Small intestine (tissue), 7 donors: Measurements from ENCODE around the gene YWHAE. TPM values are rescaled to one million over a fixed set of nuclear protein-coding genes. Genes with fewer than 3 reads are reported as not detected.
"Not testable (repeated sequence)": the region's sequence is repeated elsewhere in the genome, so short reads cannot be mapped to it uniquely, and the experiment has no call there.

Experiments used
- DNase-seq, 2 donors: peaks; one replicate each; pipeline versions ENCODE4 v3.0.0 to v3.0.0-alpha.2; 2013
- FAIRE-seq: peaks from 2 replicates; lab custom pipeline; 2012; peaks lifted over from hg19 to GRCh38; lab: Jason Lieb, UNC
- H3K27ac ChIP-seq, 3 donors: one replicate each; pipeline ENCODE4 v1.5.1; 2013; ENCODE audit warnings: low read length in 2 of 3, mild to moderate bottlenecking in 2 of 3, control low read depth in 1 of 3, inconsistent platforms in 1 of 3, low read depth in 1 of 3, moderate library complexity in 1 of 3
- H3K27me3 ChIP-seq, 3 donors: one replicate each; pipeline ENCODE4 v1.6.1; 2013; ENCODE audit warnings: low read length in 3 of 3, inconsistent platforms in 1 of 3; ENCODE audit not compliant: control insufficient read depth in 3 of 3, insufficient read depth in 3 of 3
- H3K36me3 ChIP-seq, 3 donors: one replicate each; pipeline ENCODE4 v1.6.1; 2013; ENCODE audit warnings: low read length in 3 of 3, inconsistent platforms in 1 of 3, low read depth in 1 of 3, mild to moderate bottlenecking in 1 of 3, moderate library complexity in 1 of 3; ENCODE audit not compliant: control insufficient read depth in 3 of 3, insufficient read depth in 2 of 3
- H3K4me1 ChIP-seq, 3 donors: one replicate each; pipeline ENCODE4 v1.6.1; 2013; ENCODE audit warnings: low read length in 2 of 3, inconsistent platforms in 1 of 3, low read depth in 1 of 3, mild to moderate bottlenecking in 1 of 3, moderate library complexity in 1 of 3; ENCODE audit not compliant: control insufficient read depth in 3 of 3, insufficient read depth in 2 of 3
- H3K4me3 ChIP-seq, 3 donors: one replicate each; pipeline ENCODE4 v1.5.1; 2013; ENCODE audit warnings: low read length in 3 of 3, control low read depth in 1 of 3, inconsistent platforms in 1 of 3, low read depth in 1 of 3, mild to moderate bottlenecking in 1 of 3, moderate library complexity in 1 of 3
- H3K9me3 ChIP-seq, 2 donors: one replicate each; pipeline ENCODE4 v1.6.1; 2013; ENCODE audit warnings: low read depth in 1 of 2, low read length in 1 of 2; ENCODE audit not compliant: control insufficient read depth in 2 of 2, insufficient read depth in 1 of 2
- WGBS, 3 donors: extraction: QIAGEN DNeasy Blood & Tissue Kit; methylation state at CpG; one replicate each; pipeline ENCODE4 v1.1.7; 2013; 5-methylcytosine and 5-hydroxymethylcytosine counted together
- polyA plus RNA-seq, 4 donors: library from polyadenylated mRNA; stranded (reverse) in 3 of 4; unstranded in 1 of 4; fragments of 200-250 nt in 3 of 4; fragments of 120-200 nt in 1 of 4; gene quantifications; one replicate each; pipeline versions ENCODE4 v1.2.1 to v1.2.3, GENCODE V29; 2013
- donor health status: healthy with polysubstance abuse.
- donor health status: control.
- donor health status: control.
- donor health status: Bipolar disorder and iron deficiency.
- donor health status: healthy.

The YWHAE gene
- polyA plus RNA-seq, 4 donors = 235 to 618 (median 321) TPM

DNA sequence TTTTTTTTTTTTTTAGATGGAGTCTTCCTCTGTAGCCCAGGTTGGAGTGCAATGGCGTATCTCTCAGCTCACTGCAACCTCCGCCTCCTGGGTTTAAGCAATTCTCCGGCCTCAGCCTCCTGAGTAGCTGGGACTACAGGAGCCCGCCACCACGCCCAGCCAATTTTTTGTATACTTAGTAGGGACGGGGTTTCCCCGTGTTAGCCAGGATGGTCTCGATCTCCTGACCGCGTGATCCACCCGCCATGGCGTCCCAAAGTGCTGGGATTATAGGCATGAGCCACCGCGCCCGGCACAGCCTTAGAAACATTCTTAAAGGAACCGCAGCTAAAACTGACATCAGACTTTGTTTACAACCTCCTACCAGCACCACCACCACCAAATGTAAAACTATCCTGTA lies 47.5 kb downstream of the YWHAE start:
- not testable (repeated sequence) for H3K27me3 ChIP-seq, H3K4me3 ChIP-seq, FAIRE-seq, H3K9me3 ChIP-seq, H3K27ac ChIP-seq, DNase-seq, H3K4me1 ChIP-seq
- 90 to 91% (median 91%) methylated on average over 15 to 16 of the region's 16 CpGs for WGBS, 3 donors
- H3K36me3 ChIP-seq = peaks cover 3 to 76% (median 9%) of the 10 kb centered on the region in 3 donors

DNA sequence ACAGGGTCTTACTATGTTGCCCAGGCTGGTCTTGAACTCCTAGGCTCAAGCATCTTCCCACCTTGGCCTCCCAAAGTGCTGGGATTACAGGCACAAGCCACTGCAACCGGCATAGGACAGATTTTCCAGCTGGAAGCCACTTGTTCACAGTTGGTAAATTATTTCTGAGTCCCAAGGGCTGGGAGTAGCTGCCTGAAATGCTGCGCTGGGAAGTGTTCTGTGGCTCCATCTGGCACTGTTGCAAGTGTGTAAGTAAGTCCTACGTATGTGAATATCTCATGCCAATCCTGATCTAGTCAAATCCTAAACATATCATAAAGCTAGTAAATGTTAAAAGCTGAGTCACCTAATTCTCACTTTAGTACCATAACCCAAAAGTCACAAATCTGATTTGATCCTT lies 48.1 kb downstream of the YWHAE start:
- no peak overlapping the region for H3K4me3 ChIP-seq
- WGBS, 3 donors = 82 to 93% (median 86%) methylated on average over 3 of the region's 3 CpGs
- no peaks in the 10 kb centered on the region for H3K9me3 ChIP-seq
- peaks cover 3 to 76% (median 9%) of the 10 kb centered on the region in 3 donors for H3K36me3 ChIP-seq
- no peak overlapping the region for H3K27ac ChIP-seq
- no peaks in the 10 kb centered on the region for H3K27me3 ChIP-seq
- peaks cover 0 to 14% (median 0%) of the 10 kb centered on the region in 3 donors for H3K4me1 ChIP-seq
- FAIRE-seq (no peak), DNase-seq (no peak)

DNA sequence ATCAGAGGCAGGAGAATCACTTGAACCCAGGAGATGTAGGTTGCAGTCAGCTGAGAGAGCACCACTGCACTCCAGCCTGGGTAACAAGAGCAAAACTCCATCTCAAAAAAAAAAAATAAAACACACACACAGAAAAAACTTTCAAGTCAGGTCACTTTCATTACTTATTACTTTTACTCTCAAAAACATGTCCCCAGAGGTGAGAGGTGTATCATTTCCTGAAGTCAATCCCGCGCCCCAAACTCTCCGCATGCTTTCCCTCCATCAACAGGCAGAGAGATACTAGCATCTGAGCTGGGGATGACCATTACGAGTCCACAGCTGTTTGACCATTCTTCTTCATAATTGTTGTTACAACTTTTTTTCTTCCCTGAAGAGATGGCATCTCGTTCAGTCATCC lies 48.7 kb downstream of the YWHAE start:
- no peaks in the 10 kb centered on the region for H3K9me3 ChIP-seq
- DNase-seq (no peak), FAIRE-seq (no peak)
- WGBS, 3 donors = 88 to 93% (median 92%) methylated on average over 5 of the region's 5 CpGs
- peaks cover 0 to 14% (median 0%) of the 10 kb centered on the region in 3 donors for H3K4me1 ChIP-seq
- no peak overlapping the region for H3K27ac ChIP-seq
- H3K36me3 ChIP-seq = peaks cover 3 to 76% (median 9%) of the 10 kb centered on the region in 3 donors
- no peak overlapping the region for H3K4me3 ChIP-seq
- H3K27me3 ChIP-seq = no peaks in the 10 kb centered on the region

DNA sequence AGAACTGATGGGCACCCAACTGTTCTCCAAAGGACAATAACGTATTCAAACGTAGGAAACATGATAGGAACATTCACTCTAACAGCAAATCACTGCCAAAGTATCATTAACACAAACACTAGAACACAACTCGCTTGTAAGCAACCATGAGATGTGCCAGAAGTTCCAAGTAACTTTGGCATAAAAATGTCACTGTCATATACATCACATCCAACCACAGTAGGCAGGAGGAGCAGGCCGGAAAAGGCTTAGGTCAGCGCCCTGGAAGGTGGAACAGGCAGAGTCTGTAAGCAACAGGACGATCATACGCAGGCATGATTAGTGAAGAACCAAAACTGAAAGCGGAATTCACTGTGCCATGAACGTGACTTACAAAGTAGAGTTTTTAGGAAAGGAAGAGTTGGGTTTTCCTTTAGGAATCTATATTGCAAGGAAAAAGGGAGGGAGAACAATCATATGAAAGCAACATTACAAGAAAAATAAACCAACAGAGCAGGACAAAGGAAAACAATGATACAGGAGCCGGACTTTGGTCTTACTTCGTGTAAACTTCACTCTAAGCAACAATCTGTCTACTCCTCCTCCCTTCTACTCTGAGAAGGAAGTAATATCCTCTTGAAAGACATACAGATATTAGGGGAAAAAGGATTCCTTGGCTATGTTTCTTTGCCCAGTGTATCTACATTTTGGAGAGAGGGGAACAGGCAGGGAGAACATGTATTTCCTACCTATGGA lies 52.3 kb downstream of the YWHAE start:
- no peaks in the 10 kb centered on the region for H3K27me3 ChIP-seq
- FAIRE-seq (no peak), DNase-seq (peak; percentile 82 to 85)
- H3K4me3 ChIP-seq = peak overlapping the region in 1 of 3 donors; percentile 21
- 11 to 27% (median 22%) methylated on average over 11 of the region's 11 CpGs for WGBS, 3 donors
- H3K36me3 ChIP-seq = peaks cover 5 to 57% (median 10%) of the 10 kb centered on the region in 3 donors
- no peaks in the 10 kb centered on the region for H3K9me3 ChIP-seq
- peaks cover 0 to 14% (median 0%) of the 10 kb centered on the region in 3 donors for H3K4me1 ChIP-seq
- peak overlapping the region; percentile 83 to 92 (median 91) for H3K27ac ChIP-seq

DNA sequence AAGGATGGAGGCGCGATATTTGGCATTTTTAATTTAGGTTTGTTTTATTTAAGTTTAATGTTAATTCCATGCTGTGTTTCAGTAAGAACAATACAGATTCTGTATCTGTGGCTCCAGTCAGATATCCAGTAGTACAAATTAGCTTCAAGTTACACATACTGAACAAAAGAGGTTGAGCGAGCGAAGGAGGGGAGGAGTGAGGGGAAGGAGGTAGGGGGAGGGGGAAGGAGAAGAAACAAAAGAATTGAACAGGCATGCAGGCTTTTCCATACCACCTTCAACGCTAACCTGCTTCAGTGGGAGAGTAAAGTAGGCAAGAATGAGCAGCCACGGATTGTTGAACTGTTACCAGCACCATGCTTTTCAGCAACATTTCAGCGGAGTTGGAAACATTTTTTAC lies 55.5 kb downstream of the YWHAE start:
- no peaks in the 10 kb centered on the region for H3K27me3 ChIP-seq
- FAIRE-seq (no peak), DNase-seq (no peak)
- H3K9me3 ChIP-seq = no peaks in the 10 kb centered on the region
- H3K4me1 ChIP-seq = peaks cover 0 to 14% (median 0%) of the 10 kb centered on the region in 3 donors
- H3K27ac ChIP-seq = no peak overlapping the region
- 91 to 92% (median 92%) methylated on average over 7 of the region's 7 CpGs for WGBS, 3 donors
- no peak overlapping the region for H3K4me3 ChIP-seq
- H3K36me3 ChIP-seq = peaks cover 5 to 29% (median 6%) of the 10 kb centered on the region in 3 donors

DNA sequence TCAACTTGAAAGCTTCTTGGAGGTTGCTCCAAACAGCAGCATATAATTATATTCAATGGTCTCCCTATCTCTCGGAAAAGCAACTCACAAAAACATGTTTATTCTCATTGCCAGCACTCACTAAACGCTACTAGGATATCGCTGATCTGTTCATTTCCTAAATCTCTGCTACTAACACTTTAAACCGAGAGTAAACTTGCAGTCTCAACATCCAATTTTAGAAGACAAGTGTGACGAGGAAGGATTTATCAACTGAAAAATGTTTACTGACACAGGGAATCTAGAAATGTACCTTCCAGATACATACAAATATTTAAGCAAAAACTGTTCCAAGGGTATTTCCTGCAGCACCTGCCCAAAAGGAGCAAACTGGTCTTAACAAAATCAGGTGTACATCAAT lies 56.5 kb downstream of the YWHAE start:
- Histone ChIP-seq H3K27ac (no peak overlapping the region), H3K27me3 (no peaks in the 10 kb centered on the region), H3K9me3 (no peaks in the 10 kb centered on the region), H3K4me3 (no peak overlapping the region), H3K4me1 (peaks cover 0 to 13% (median 0%) of the 10 kb centered on the region in 3 donors), H3K36me3 (peaks cover 5 to 22% (median 6%) of the 10 kb centered on the region in 3 donors)
- 88 to 92% (median 89%) methylated on average over 5 of the region's 5 CpGs for WGBS, 3 donors
- FAIRE-seq (no peak), DNase-seq (no peak)

DNA sequence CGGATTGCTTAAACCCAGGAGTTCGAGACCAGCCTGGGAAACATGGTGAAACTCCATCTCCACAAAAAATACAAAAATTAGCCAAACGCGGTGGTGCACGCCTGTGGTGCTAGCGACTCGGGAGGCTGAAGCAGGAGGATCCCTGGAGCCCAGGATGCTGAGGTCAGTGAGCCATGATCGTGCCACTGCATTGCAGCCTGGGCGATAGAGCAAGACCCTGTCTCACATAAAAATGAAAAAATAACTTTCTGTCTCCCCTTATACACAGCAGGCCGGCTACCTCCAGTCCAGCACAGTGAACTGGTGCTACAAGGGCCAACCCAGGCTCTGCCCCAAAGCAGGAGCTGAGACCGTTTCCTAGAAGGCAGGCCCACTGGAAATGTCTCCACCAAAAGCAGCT lies 59.7 kb downstream of the YWHAE start:
- H3K27ac ChIP-seq = no peak overlapping the region
- peaks cover 5 to 8% (median 6%) of the 10 kb centered on the region in 3 donors for H3K36me3 ChIP-seq
- no peaks in the 10 kb centered on the region for H3K9me3 ChIP-seq
- WGBS, 3 donors = 91 to 93% (median 92%) methylated on average over 11 of the region's 11 CpGs
- no peaks in the 10 kb centered on the region for H3K4me1 ChIP-seq
- H3K27me3 ChIP-seq = no peaks in the 10 kb centered on the region
- FAIRE-seq (no peak), DNase-seq (no peak)
- no peak overlapping the region for H3K4me3 ChIP-seq

DNA sequence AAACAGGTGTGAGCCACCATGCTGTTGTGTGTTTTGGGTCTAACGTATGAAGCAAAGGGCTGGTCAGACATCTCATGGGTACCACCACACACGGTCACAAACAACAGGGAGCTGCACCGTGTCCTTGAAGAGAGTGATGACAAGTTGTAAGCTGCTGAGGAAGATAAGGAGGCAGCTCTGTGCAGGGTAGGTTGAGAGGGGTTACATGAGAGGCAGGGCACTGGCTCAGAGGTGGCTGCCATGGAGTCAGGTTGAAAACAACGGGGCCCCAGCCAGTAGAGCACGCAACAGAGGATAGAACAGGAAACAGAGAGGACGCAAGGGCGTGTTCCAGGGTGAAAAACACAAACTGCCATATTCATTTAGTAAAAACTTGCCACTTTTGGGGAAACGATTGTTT lies 68.3 kb downstream of the YWHAE start:
- no peak for DNase-seq
- no peaks in the 10 kb centered on the region for H3K36me3 ChIP-seq
- H3K27me3 ChIP-seq = peaks cover 0 to 10% (median 0%) of the 10 kb centered on the region in 3 donors
- H3K27ac ChIP-seq = no peak overlapping the region
- H3K4me3 ChIP-seq = no peak overlapping the region
- WGBS, 3 donors = 62 to 77% (median 74%) methylated on average over 8 of the region's 8 CpGs
- H3K9me3 ChIP-seq = no peaks in the 10 kb centered on the region
- H3K4me1 ChIP-seq = no peaks in the 10 kb centered on the region
- no peak for FAIRE-seq
